GM12878 (cell line): ENCODE results near the gene EFNA4. TPM values are rescaled to one million over a fixed set of nuclear protein-coding genes. Genes with fewer than 3 reads are reported as not detected.

Source experiments
- ATAC-seq: fragments of 200-7000 bp; cut with Tn5 transposase; 3 replicates; pipeline ENCODE4 v1.9.1; 2020; ENCODE audit warnings: mild to moderate bottlenecking, moderate library complexity
- BruUV-seq: library from RNA; stranded (reverse); fragments of 400-500 nt; replicated peaks from 2 replicates; lab custom pipeline; 2021; lab: Mats Ljungman, UMichigan
- CTCF ChIA-PET: fragments of 300-600 bp; sonication (Branson Sonifier 250); formaldehyde crosslinking; extraction: SDS; loops from one replicate; lab custom pipeline; 2021; ENCODE audit warnings: inconsistent platforms; lab: Yijun Ruan, JAX
- POLR2A ChIA-PET: fragments of 350-600 bp; formaldehyde crosslinking; extraction: SDS; loops from one replicate; lab custom pipeline; 2021; ENCODE audit warnings: inconsistent platforms; lab: Charles Lee
- RAD21 ChIA-PET: fragments of 300-600 bp; sonication (Branson Sonifier 250); formaldehyde crosslinking; loops from one replicate; lab custom pipeline; 2023; ENCODE audit warnings: antibody characterized with exemption; ENCODE audit not compliant: unreplicated experiment; lab: Charles Lee
- SMC1A ChIA-PET: fragments of 300-600 bp; sonication (Branson Sonifier 250); formaldehyde crosslinking; loops from one replicate; lab custom pipeline; 2023; ENCODE audit not compliant: unreplicated experiment, uncharacterized antibody; lab: Charles Lee
- DNase-seq: peaks from one replicate; pipeline ENCODE4 v3.0.0-alpha.2; 2011; ENCODE audit warnings: low read depth, low spot score
- FAIRE-seq: peaks from 3 replicates; lab custom pipeline; 2011; peaks lifted over from hg19 to GRCh38; lab: Jason Lieb, UNC
- H2AFZ ChIP-seq: 2 replicates; pipeline ENCODE4 v1.6.0; 2011; ENCODE audit warnings: low read depth, low read length, control low read depth; ENCODE audit not compliant: control insufficient read depth
- H3K27ac ChIP-seq: 2 replicates; pipeline ENCODE4 v1.5.1; 2011; ENCODE audit warnings: control low read depth; ENCODE audit not compliant: control insufficient read depth, insufficient read depth
- H3K27me3 ChIP-seq, 2 experiments: replicated peaks in 1 of 2; 2 replicates each; pipeline versions ENCODE4 v1.6.0 to v1.6.1; 2011; ENCODE audit warnings: low read length in 1 of 2; ENCODE audit not compliant: control insufficient read depth in 2 of 2, insufficient read depth in 2 of 2
- H3K36me3 ChIP-seq, 2 experiments: 2 replicates each; pipeline ENCODE4 v1.5.1; 2011; ENCODE audit warnings: low read length in 1 of 2; ENCODE audit not compliant: control insufficient read depth in 2 of 2, insufficient read depth in 2 of 2
- H3K4me1 ChIP-seq: 2 replicates; pipeline ENCODE4 v1.6.1; 2011; ENCODE audit warnings: mild to moderate bottlenecking, low read length, moderate library complexity, mixed read lengths; ENCODE audit not compliant: control insufficient read depth, insufficient read depth
- H3K4me2 ChIP-seq: 2 replicates; pipeline ENCODE4 v1.6.0; 2011; ENCODE audit warnings: control low read depth; ENCODE audit not compliant: control insufficient read depth, insufficient read depth
- H3K4me3 ChIP-seq: fragments of 200-600 bp; sonication (generic); 2 replicates; pipeline ENCODE4 v1.5.1; 2016
- H3K79me2 ChIP-seq: 2 replicates; pipeline ENCODE4 v1.6.0; 2011; ENCODE audit warnings: low read length; ENCODE audit not compliant: control insufficient read depth, insufficient read depth
- H3K9ac ChIP-seq: 2 replicates; pipeline ENCODE4 v1.8.0; 2011; ENCODE audit warnings: low read length, control low read depth, mixed read lengths; ENCODE audit not compliant: control insufficient read depth, insufficient read depth
- H3K9me3 ChIP-seq: replicated peaks from 3 replicates; pipeline ENCODE4 v1.5.1; 2011; ENCODE audit warnings: mild to moderate bottlenecking, low read length; ENCODE audit not compliant: control insufficient read depth, insufficient read depth
- H4K20me1 ChIP-seq: 2 replicates; pipeline ENCODE4 v1.6.0; 2011; ENCODE audit not compliant: control insufficient read depth, insufficient read depth
- BHLHE40 ChIP-seq, 2 experiments: fragments of 450-650 bp in 1 of 2; IDR thresholded peaks; 2 replicates each; pipeline ENCODE4 v1.6.1; 2011 to 2017; ENCODE audit warnings: low read depth in 2 of 2, borderline replicate concordance in 1 of 2, improper control_type of control experiment in 1 of 2, low read length in 1 of 2, mild to moderate bottlenecking in 1 of 2
- EGR1 ChIP-seq, 2 experiments: IDR thresholded peaks; 1 replicate in 1 of 2; 2 replicates in 1 of 2; pipeline ENCODE4 v1.6.1; 2011 to 2012; ENCODE audit warnings: low read depth in 2 of 2, low read length in 2 of 2, borderline replicate concordance in 1 of 2, mild to moderate bottlenecking in 1 of 2, moderate library complexity in 1 of 2
- ESRRA ChIP-seq: IDR thresholded peaks from 2 replicates; pipeline ENCODE4 v1.6.1; 2012; ENCODE audit warnings: mild to moderate bottlenecking, low read length, improper control_type of control experiment
- FOXK2 ChIP-seq: fragments of 450-650 bp; IDR thresholded peaks from 2 replicates; pipeline ENCODE4 v1.6.1; 2017; ENCODE audit warnings: mild to moderate bottlenecking, moderate library complexity
- MXI1 ChIP-seq: fragments of 150-350 bp; IDR thresholded peaks from 2 replicates; pipeline ENCODE4 v1.6.1; 2011; ENCODE audit warnings: low read depth, mild to moderate bottlenecking, inconsistent platforms, low read length, improper control_type of control experiment
- MYC ChIP-seq: IDR thresholded peaks from 2 replicates; pipeline ENCODE4 v1.6.1; 2011; ENCODE audit warnings: mild to moderate bottlenecking, low read length, moderate library complexity, inconsistent platforms; ENCODE audit not compliant: insufficient read depth, insufficient replicate concordance, insufficient read length, severe bottlenecking
- PAX8 ChIP-seq: fragments of 450-650 bp; IDR thresholded peaks from 2 replicates; pipeline ENCODE4 v1.6.1; 2017; ENCODE audit warnings: mild to moderate bottlenecking, moderate library complexity
- POU2F2 ChIP-seq: IDR thresholded peaks from 3 replicates; pipeline ENCODE4 v1.6.1; 2011; ENCODE audit warnings: low read depth, mild to moderate bottlenecking, low read length, borderline replicate concordance
- SMAD1 ChIP-seq: fragments of 450-650 bp; IDR thresholded peaks from 2 replicates; pipeline ENCODE4 v1.6.1; 2018; ENCODE audit warnings: mild to moderate bottlenecking, low read depth; ENCODE audit not compliant: partially characterized antibody
- SMC3 ChIP-seq: IDR thresholded peaks from 2 replicates; pipeline ENCODE4 v1.6.1; 2011; ENCODE audit warnings: low read length, improper control_type of control experiment, borderline replicate concordance
- STAT3 ChIP-seq: IDR thresholded peaks from 2 replicates; pipeline ENCODE4 v1.6.1; 2011; ENCODE audit warnings: low read depth, low read length, improper control_type of control experiment
- WGBS: methylation state at CpG from one replicate; pipeline ENCODE4 v1.1.6; 2016; ENCODE audit warnings: low lambda C conversion rate; ENCODE audit not compliant: insufficient replicate concordance, insufficient coverage; ENCODE audit errors: missing lambda C conversion rate; 5-methylcytosine and 5-hydroxymethylcytosine counted together
- in situ Hi-C: fragments of 300-500 bp; cut with MboI; formaldehyde crosslinking; loops from 9 replicates; pipeline ENCODE4 v1.14.3; 2018; ENCODE audit warnings: mixed read lengths
- intact Hi-C: fragments of 100-400 bp; cut with micrococcal nuclease; formaldehyde crosslinking; loops from one replicate; pipeline ENCODE4 v1.14.2; 2022; ENCODE audit not compliant: unreplicated experiment
- polyA plus RNA-seq, 11 experiments: library from polyadenylated mRNA; depleted of rRNA in 4 of 11; unstranded in 6 of 11; stranded (reverse) in 5 of 11; fragments of >200 nt; fragmentation: Nextera tagmentation in 4 of 11; fragmentation: Illumina TruSeq in 1 of 11; extraction: Ambion mirVana in 4 of 11; extraction: Trizol in 1 of 11; gene quantifications; 1 replicate in 1 of 11; 2 replicates in 10 of 11; pipeline versions ENCODE4 v1.2.1 to v1.2.3, GENCODE V29; 2011 to 2016; ENCODE audit warnings: inconsistent platforms in 2 of 11, missing spikeins in 2 of 11, low read depth in 1 of 11
- total RNA-seq, 4 experiments: library from RNA; depleted of rRNA in 3 of 4; stranded (reverse); fragments of >200 nt in 3 of 4; fragmentation: Illumina TruSeq in 1 of 4; extraction: Trizol in 1 of 4; gene quantifications; 2 replicates each; pipeline versions ENCODE4 v1.2.1 to v1.2.3, GENCODE V29; 2013 to 2021
- TF ChIP-seq, protein P1 (sequence below): fragments of 450-650 bp; IDR thresholded peaks from 2 replicates; pipeline ENCODE4 v1.6.1; 2018; ENCODE audit warnings: mild to moderate bottlenecking, low read depth, moderate library complexity; ENCODE audit not compliant: partially characterized antibody
- TF ChIP-seq, protein P2 (sequence below): IDR thresholded peaks from 2 replicates; pipeline ENCODE4 v1.6.1; 2012; ENCODE audit warnings: low read depth, low read length, improper control_type of control experiment
- TF ChIP-seq, protein P3 (sequence below): IDR thresholded peaks from 2 replicates; pipeline ENCODE4 v1.6.1; 2011; ENCODE audit warnings: borderline replicate concordance, low read depth, mild to moderate bottlenecking, moderate library complexity, low read length; ENCODE audit not compliant: insufficient read depth, poor library complexity, severe bottlenecking

Gene EFNA4
- total and polyA plus RNA-seq, 10 of the 15 experiments (the other 5 are each of a cell fraction or from before 2014, with no cell fraction given) = 0.52 to 14.1 (median 4.8) TPM

DNA sequence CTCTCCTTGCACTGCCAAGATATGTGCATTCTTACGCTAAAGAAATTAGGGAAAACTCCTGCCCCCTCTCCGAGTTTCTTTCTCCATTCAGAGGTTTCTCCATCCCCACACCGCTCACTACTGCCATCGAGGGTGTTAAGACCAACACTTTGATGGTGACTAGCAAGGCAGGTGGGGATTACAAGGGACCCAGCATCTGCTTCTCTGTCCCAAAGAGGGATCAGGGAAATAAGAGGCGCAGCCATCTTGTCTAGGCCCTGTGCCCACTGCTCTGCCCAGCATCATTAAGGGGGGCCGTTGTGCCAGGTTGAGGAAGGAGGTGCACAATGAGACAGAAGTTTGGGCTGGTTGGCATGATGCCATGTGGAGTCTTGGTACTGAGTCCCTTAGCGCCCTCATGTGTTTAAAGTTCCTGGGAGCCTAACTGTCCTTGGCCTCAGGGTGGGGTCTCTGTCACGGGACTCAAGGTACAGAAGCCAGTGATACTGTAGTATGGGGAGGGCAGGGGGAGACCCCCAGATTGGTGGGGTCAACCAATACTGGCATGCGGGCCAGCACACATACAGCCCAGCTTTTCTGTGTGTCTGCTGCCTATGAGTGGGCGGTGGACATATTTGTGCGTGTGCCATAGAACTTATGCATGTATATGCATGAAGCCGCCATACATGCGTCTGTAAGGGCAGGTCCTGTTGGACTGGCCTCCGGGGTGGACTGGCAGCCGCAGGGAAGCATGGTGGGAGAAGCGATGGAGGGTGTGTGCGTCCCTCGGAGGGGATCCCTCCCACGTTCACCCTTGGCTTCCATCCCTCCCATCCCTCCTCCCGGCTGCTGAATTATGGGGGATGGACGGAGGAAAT lies 20.6 kb downstream of the EFNA4 start:
- in situ Hi-C loops = no loop called here
- TF ChIP-seq POU2F2 (peak; percentile 44; the same call in 1 of the 3 replicates), MXI1 (no peak), ESRRA (no peak), MYC (no peak), EGR1 (IDR thresholded peaks at IDR 0.05; ENCODE audit: borderline replicate concordance in 1 of 2, low read depth in 2 of 2, low read length in 2 of 2) (peak in 1 of 2 experiments; percentile 41; a peak in 1 of 3 replicates), FOXK2 (no peak), STAT3 (no peak), PAX8 (no peak), SMC3 (peak; percentile 13; the same call in 1 of the 2 replicates), SMAD1 (peak; percentile 86), BHLHE40 (IDR thresholded peaks at IDR 0.05; ENCODE audit: borderline replicate concordance in 1 of 2, low read depth in 2 of 2, low read length in 1 of 2) (peak; percentile 45 to 64; a peak in 1 of 4 replicates)
- TF ChIP-seq, protein P1, sequence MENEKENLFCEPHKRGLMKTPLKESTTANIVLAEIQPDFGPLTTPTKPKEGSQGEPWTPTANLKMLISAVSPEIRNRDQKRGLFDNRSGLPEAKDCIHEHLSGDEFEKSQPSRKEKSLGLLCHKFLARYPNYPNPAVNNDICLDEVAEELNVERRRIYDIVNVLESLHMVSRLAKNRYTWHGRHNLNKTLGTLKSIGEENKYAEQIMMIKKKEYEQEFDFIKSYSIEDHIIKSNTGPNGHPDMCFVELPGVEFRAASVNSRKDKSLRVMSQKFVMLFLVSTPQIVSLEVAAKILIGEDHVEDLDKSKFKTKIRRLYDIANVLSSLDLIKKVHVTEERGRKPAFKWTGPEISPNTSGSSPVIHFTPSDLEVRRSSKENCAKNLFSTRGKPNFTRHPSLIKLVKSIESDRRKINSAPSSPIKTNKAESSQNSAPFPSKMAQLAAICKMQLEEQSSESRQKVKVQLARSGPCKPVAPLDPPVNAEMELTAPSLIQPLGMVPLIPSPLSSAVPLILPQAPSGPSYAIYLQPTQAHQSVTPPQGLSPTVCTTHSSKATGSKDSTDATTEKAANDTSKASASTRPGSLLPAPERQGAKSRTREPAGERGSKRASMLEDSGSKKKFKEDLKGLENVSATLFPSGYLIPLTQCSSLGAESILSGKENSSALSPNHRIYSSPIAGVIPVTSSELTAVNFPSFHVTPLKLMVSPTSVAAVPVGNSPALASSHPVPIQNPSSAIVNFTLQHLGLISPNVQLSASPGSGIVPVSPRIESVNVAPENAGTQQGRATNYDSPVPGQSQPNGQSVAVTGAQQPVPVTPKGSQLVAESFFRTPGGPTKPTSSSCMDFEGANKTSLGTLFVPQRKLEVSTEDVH = no peak
- TF ChIP-seq, protein P2, sequence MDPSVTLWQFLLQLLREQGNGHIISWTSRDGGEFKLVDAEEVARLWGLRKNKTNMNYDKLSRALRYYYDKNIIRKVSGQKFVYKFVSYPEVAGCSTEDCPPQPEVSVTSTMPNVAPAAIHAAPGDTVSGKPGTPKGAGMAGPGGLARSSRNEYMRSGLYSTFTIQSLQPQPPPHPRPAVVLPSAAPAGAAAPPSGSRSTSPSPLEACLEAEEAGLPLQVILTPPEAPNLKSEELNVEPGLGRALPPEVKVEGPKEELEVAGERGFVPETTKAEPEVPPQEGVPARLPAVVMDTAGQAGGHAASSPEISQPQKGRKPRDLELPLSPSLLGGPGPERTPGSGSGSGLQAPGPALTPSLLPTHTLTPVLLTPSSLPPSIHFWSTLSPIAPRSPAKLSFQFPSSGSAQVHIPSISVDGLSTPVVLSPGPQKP = no peak
- TF ChIP-seq, protein P3, sequence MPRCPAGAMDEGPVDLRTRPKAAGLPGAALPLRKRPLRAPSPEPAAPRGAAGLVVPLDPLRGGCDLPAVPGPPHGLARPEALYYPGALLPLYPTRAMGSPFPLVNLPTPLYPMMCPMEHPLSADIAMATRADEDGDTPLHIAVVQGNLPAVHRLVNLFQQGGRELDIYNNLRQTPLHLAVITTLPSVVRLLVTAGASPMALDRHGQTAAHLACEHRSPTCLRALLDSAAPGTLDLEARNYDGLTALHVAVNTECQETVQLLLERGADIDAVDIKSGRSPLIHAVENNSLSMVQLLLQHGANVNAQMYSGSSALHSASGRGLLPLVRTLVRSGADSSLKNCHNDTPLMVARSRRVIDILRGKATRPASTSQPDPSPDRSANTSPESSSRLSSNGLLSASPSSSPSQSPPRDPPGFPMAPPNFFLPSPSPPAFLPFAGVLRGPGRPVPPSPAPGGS = no peak

More for the DNA sequence above, 20.6 kb downstream of the EFNA4 start:
- ATAC-seq (no peak; the same call in 2 of the 3 replicates), DNase-seq (no peak), FAIRE-seq (no peak)
- peaks cover 39% of the 10 kb centered on the region for H3K4me1 ChIP-seq
- H3K27me3 ChIP-seq = peaks cover 23 to 27% of the 10 kb centered on the region in 2 experiments
- H3K36me3 ChIP-seq = no peaks in the 10 kb centered on the region
- H3K4me2 ChIP-seq = peak overlapping the region; percentile 79
- ChIA-PET SMC1A (interaction anchor here (1.0 to 2.9 kb wide), 9 partner anchors 19 to 84 kb away, joined by 3 to 17 read pairs (median 5); partner anchors contain the start of gene EFNA4), RAD21 (interaction anchor here (0.8 to 3.0 kb wide), 28 partner anchors 10 to 605 kb away, joined by 3 to 63 read pairs (median 5); partner anchors contain the start of genes ADAM15, CKS1B, EFNA4 and FLAD1), CTCF (interaction anchor here (0.9 to 5.5 kb wide), 33 partner anchors 9 to 903 kb away, joined by 3 to 195 read pairs (median 6); partner anchors contain the start of genes ADAM15, EFNA4, FLAD1 and KRTCAP2), POLR2A (interaction anchor here (1.0 to 2.0 kb wide), 9 partner anchors 13 to 110 kb away, joined by 3 to 12 read pairs (median 4); partner anchors contain the start of genes CKS1B, EFNA4 and SLC50A1)
- no peaks in the 10 kb centered on the region for H3K9me3 ChIP-seq
- H3K79me2 ChIP-seq = no peaks in the 10 kb centered on the region
- WGBS = 17% methylated on average over 21 of the region's 21 CpGs
- H3K4me3 ChIP-seq = peak overlapping the region; percentile 72; the same call in 1 of the 2 replicates
- intact Hi-C loops = loop anchor here (1.0 to 10.0 kb wide), 4 partner anchors 21 to 599 kb away; partner anchors contain the start of genes EFNA4 and UBE2Q1
- no peak overlapping the region for H3K9ac ChIP-seq
- peak overlapping the region; percentile 97 for H2AFZ ChIP-seq
- no peak overlapping the region for H3K27ac ChIP-seq
- BruUV-seq = no TSS peak
- no peaks in the 10 kb centered on the region for H4K20me1 ChIP-seq
